K562 (cell line): ENCODE data around the gene ADAMTS15. TPM values are rescaled to one million over a fixed set of nuclear protein-coding genes. Genes with fewer than 3 reads are reported as not detected.

Experiments
- DEAF1 ChIP-seq: fragments of 450-650 bp; formaldehyde crosslinking; IDR thresholded peaks from 2 replicates; pipeline ENCODE4 v1.4.0; 2020; ENCODE audit warnings: mild to moderate bottlenecking, moderate library complexity
- HMG20B ChIP-seq: fragments of 250-450 bp; sonication (Bioruptor Pico); IDR thresholded peaks from 2 replicates; pipeline ENCODE4 v1.5.0; 2021; ENCODE audit warnings: mild to moderate bottlenecking
- MAZ ChIP-seq, 2 experiments: fragments of 450-650 bp in 1 of 2; sonication (generic) in 1 of 2; formaldehyde crosslinking; IDR thresholded peaks in 1 of 2; conservative IDR thresholded peaks in 1 of 2; 2 replicates each; pipeline versions ENCODE4 v1.4.0 to v1.5.0; 2020; ENCODE audit warnings: mild to moderate bottlenecking in 1 of 2, missing genetic modification reagents in 1 of 2
- RAD21 ChIP-seq, 2 experiments: fragments of 250-450 bp in 1 of 2; fragments of 450-650 bp in 1 of 2; sonication (Bioruptor Pico) in 1 of 2; formaldehyde crosslinking in 1 of 2; IDR thresholded peaks in 1 of 2; conservative IDR thresholded peaks in 1 of 2; 2 replicates each; pipeline versions ENCODE4 v1.4.0 to v1.8.0; 2020 to 2022; ENCODE audit warnings: mild to moderate bottlenecking in 2 of 2, moderate library complexity in 1 of 2
- REST ChIP-seq, 2 experiments: fragments of 450-650 bp; formaldehyde crosslinking in 1 of 2; IDR thresholded peaks; 2 replicates each; pipeline versions ENCODE4 v1.4.0 to v1.6.1; 2014 to 2020; ENCODE audit warnings: mild to moderate bottlenecking in 2 of 2, borderline replicate concordance in 1 of 2, low read depth in 1 of 2
- STAG1 ChIP-seq: sonication (generic); formaldehyde crosslinking; IDR thresholded peaks from 2 replicates; pipeline ENCODE4 v1.5.0; 2020; ENCODE audit warnings: missing genetic modification reagents, borderline replicate concordance
- polyA plus RNA-seq, 8 experiments: library from polyadenylated mRNA; depleted of rRNA in 4 of 8; stranded (reverse) in 5 of 8; unstranded in 3 of 8; fragments of >200 nt; fragmentation: Nextera tagmentation in 2 of 8; fragmentation: Illumina TruSeq in 1 of 8; extraction: Ambion mirVana in 2 of 8; extraction: Trizol in 1 of 8; gene quantifications; 2 replicates each; pipeline versions ENCODE4 v1.2.1 to v1.2.3, GENCODE V29; 2011 to 2014; ENCODE audit warnings: inconsistent platforms in 1 of 8, missing spikeins in 1 of 8
- total RNA-seq, 7 experiments: library from RNA; depleted of rRNA in 6 of 7; stranded (reverse); fragments of >200 nt in 6 of 7; fragmentation: Illumina TruSeq in 2 of 7; extraction: Trizol in 2 of 7; gene quantifications; 2 replicates each; pipeline versions ENCODE4 v1.2.1 to v1.2.3, GENCODE V29; 2011 to 2021; ENCODE audit warnings: low replicate concordance in 1 of 7

ADAMTS15 gene
- total and polyA plus RNA-seq, 9 of the 15 experiments (the other 6 are each of a cell fraction or from before 2014, with no cell fraction given), result 0.04 TPM; not detected in 8

GRCh38 chr11:130431331-130431773 is 17.1 kb upstream of the ADAMTS15 start (continued):
- TF ChIP-seq REST (IDR thresholded peaks at IDR 0.05; ENCODE audit: borderline replicate concordance) (peak; percentile 52; the same call in 1 of the 2 replicates), REST (CRISPR knock-in tag; IDR thresholded peaks at IDR 0.05; ENCODE audit: low read depth) (no peak), DEAF1 (CRISPR knock-in tag) (peak; percentile 22; the same call in 1 of the 2 replicates), STAG1 (CRISPR knock-in tag) (peak; percentile 42; the same call in 1 of the 2 replicates), RAD21 (CRISPR knock-in tag; conservative IDR thresholded peaks at IDR 0.05 in 1 of 2, IDR thresholded peaks at IDR 0.05 in 1 of 2) (peak; percentile 71 to 78), MAZ (CRISPR knock-in tag; conservative IDR thresholded peaks at IDR 0.05 in 1 of 2, IDR thresholded peaks at IDR 0.05 in 1 of 2) (0 out of 4 replicates have a peak, but pooled peaks of 1 of the 2 experiments have one; percentile 17), HMG20B (CRISPR knock-in tag) (no peak)
